Gastrocnemius medialis (tissue), 4 donors: ENCODE measurements around the gene PTPRN2.

ENCODE experiments used
- POLR2A ChIP-seq, 2 donors: fragments of 450-650 bp; IDR thresholded peaks; one replicate each; pipeline ENCODE4 v1.6.1; 2017; ENCODE audit warnings: antibody characterized with exemption in 2 of 2, mild to moderate bottlenecking in 2 of 2, moderate library complexity in 2 of 2
- TF ChIP-seq, protein P1 (sequence below), 5 experiments: fragments of 450-650 bp in 3 of 5; fragments of 200-600 bp in 2 of 5; sonication (generic) in 2 of 5; IDR thresholded peaks in 4 of 5; conservative IDR thresholded peaks in 1 of 5; 1 replicate in 4 of 5; 2 replicates in 1 of 5; pipeline ENCODE4 v1.5.1; 2016 to 2019; ENCODE audit warnings: antibody characterized with exemption in 5 of 5, mild to moderate bottlenecking in 3 of 5, moderate library complexity in 3 of 5

DNA sequence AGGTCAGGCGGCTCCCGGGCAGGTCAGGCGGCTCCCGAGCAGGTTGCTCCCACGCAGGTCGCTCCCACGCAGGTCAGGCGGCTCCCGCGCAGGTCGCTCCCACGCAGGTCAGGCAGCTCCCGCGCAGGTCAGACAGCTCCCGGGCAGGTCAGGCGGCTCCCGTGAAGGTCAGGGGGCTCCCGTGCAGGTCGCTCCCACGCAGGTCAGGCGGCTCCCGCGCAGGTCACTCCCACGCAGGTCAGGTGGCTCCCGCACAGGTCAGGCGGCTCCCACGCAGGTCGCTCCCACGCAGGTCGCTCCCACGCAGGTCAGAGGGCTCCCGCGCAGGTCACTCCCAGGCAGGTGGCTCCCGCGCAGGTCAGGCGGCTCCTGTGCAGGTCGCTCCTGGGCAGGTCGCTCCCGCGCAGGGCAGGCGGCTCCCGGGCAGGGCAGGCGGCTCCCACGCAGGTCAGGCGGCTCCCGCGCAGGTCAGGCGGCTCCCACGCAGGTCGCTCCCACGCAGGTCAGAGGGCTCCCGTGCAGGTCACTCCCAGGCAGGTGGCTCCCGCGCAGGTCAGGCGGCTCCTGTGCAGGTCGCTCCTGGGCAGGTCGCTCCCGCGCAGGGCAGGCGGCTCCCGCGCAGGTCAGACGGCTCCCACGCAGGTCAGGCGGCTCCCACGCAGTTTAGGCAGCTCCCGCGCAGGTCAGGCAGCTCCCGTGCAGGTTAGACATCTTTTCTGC is 30.7 kb downstream of the PTPRN2 start:
- TF ChIP-seq, protein P1, sequence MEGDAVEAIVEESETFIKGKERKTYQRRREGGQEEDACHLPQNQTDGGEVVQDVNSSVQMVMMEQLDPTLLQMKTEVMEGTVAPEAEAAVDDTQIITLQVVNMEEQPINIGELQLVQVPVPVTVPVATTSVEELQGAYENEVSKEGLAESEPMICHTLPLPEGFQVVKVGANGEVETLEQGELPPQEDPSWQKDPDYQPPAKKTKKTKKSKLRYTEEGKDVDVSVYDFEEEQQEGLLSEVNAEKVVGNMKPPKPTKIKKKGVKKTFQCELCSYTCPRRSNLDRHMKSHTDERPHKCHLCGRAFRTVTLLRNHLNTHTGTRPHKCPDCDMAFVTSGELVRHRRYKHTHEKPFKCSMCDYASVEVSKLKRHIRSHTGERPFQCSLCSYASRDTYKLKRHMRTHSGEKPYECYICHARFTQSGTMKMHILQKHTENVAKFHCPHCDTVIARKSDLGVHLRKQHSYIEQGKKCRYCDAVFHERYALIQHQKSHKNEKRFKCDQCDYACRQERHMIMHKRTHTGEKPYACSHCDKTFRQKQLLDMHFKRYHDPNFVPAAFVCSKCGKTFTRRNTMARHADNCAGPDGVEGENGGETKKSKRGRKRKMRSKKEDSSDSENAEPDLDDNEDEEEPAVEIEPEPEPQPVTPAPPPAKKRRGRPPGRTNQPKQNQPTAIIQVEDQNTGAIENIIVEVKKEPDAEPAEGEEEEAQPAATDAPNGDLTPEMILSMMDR (IDR thresholded peaks at IDR 0.05 in 4 of 5, conservative IDR thresholded peaks at IDR 0.05 in 1 of 5), result no peak
- TF ChIP-seq POLR2A (IDR thresholded peaks at IDR 0.05), result no peak
